ENCODE data around the gene PARG. TPM values are rescaled to one million over a fixed set of nuclear protein-coding genes. Genes with fewer than 3 reads are reported as not detected.

The PARG gene
- total RNA-seq, 4 donors from 2014 or later, result 31.8 to 40.2 (median 35.6) TPM

- Histone ChIP-seq H3K27ac (no peak overlapping the region), H3K4me3 (no peak overlapping the region), H3K9me3 (no peaks in the 10 kb centered on the region), H3K4me1 (no peaks in the 10 kb centered on the region), H3K36me3 (peaks cover 0 to 81% (median 0%) of the 10 kb centered on the region in 3 donors), H3K27me3 (no peaks in the 10 kb centered on the region)
- 67 to 73% methylated on average over 9 of the region's 9 CpGs for WGBS, 2 donors
- DNase-seq (ENCODE audit: low spot score in 2 of 2), result no peak
- no peak for TF ChIP-seq POLR2A (IDR thresholded peaks at IDR 0.05)
Measured at GRCh38 chr10:49819234-49819958, 122.4 kb downstream of the PARG start.

- H3K9me3 ChIP-seq, result no peaks in the 10 kb centered on the region
- H3K4me3 ChIP-seq, result no peak overlapping the region
- no peak overlapping the region for H3K27ac ChIP-seq
- TF ChIP-seq EP300 (IDR thresholded peaks at IDR 0.05) (peak in 1 of 2 donors; percentile 23), POLR2A (IDR thresholded peaks at IDR 0.05) (no peak)
- DNase-seq (ENCODE audit: low spot score in 2 of 2), result no peak
- H3K4me1 ChIP-seq, result no peaks in the 10 kb centered on the region
- 79 to 85% methylated on average over 5 of the region's 5 CpGs for WGBS, 2 donors
- H3K27me3 ChIP-seq, result no peaks in the 10 kb centered on the region
- H3K36me3 ChIP-seq, result peaks cover 0 to 81% (median 0%) of the 10 kb centered on the region in 3 donors
Measured at GRCh38 chr10:49817845-49818244, 124.0 kb downstream of the PARG start.

- H3K4me3 ChIP-seq, result no peak overlapping the region
- 91 to 96% methylated on average over 2 of the region's 2 CpGs for WGBS, 2 donors
- H3K27me3 ChIP-seq, result no peaks in the 10 kb centered on the region
- no peaks in the 10 kb centered on the region for H3K4me1 ChIP-seq
- no peak overlapping the region for H3K27ac ChIP-seq
- no peak for DNase-seq (ENCODE audit: low spot score in 2 of 2)
- no peaks in the 10 kb centered on the region for H3K36me3 ChIP-seq
- H3K9me3 ChIP-seq, result peaks cover 0 to 15% (median 0%) of the 10 kb centered on the region in 4 donors
- no peak for TF ChIP-seq CTCF (IDR thresholded peaks at IDR 0.05)
- no peak for TF ChIP-seq POLR2A (IDR thresholded peaks at IDR 0.05)
- TF ChIP-seq EP300 (IDR thresholded peaks at IDR 0.05), result no peak
Measured at GRCh38 chr10:49803988-49804387, 137.8 kb downstream of the PARG start.

- Histone ChIP-seq H3K9me3 (no peaks in the 10 kb centered on the region), H3K4me3 (no peak overlapping the region), H3K36me3 (no peaks in the 10 kb centered on the region), H3K27me3 (no peaks in the 10 kb centered on the region), H3K27ac (no peak overlapping the region), H3K4me1 (no peaks in the 10 kb centered on the region)
- WGBS, 2 donors, result 79 to 82% methylated on average over 4 of the region's 4 CpGs
- no peak for TF ChIP-seq EP300 (IDR thresholded peaks at IDR 0.05)
- TF ChIP-seq CTCF (IDR thresholded peaks at IDR 0.05), result no peak
- TF ChIP-seq POLR2A (IDR thresholded peaks at IDR 0.05), result no peak
- DNase-seq (ENCODE audit: low spot score in 2 of 2), result no peak
Measured at GRCh38 chr10:49798275-49798674, 143.6 kb downstream of the PARG start.

GRCh38 chr10:49791100-49791499 is 150.7 kb downstream of the PARG start:
- DNase-seq (ENCODE audit: low spot score in 2 of 2), result no peak

More at GRCh38 chr10:49791100-49791499, 150.7 kb downstream of the PARG start:
- no peak overlapping the region for H3K27ac ChIP-seq
- WGBS, 2 donors, result 69 to 70% methylated on average over 5 of the region's 5 CpGs
- no peak for TF ChIP-seq POLR2A (IDR thresholded peaks at IDR 0.05)
- no peak for TF ChIP-seq CTCF (IDR thresholded peaks at IDR 0.05)
- no peak for TF ChIP-seq EP300 (IDR thresholded peaks at IDR 0.05)
- H3K9me3 ChIP-seq, result no peaks in the 10 kb centered on the region
- no peaks in the 10 kb centered on the region for H3K36me3 ChIP-seq
- no peaks in the 10 kb centered on the region for H3K27me3 ChIP-seq
- H3K4me3 ChIP-seq, result no peak overlapping the region
- no peaks in the 10 kb centered on the region for H3K4me1 ChIP-seq

Data from tibial nerve (tissue), 4 donors.